ENCODE data around the gene SLAIN2. TPM values are rescaled to one million over a fixed set of nuclear protein-coding genes. Genes with fewer than 3 reads are reported as not detected.

Gene SLAIN2
- polyA plus RNA-seq, 3 donors: 13.9 to 24.1 (median 17.6) TPM

DNA sequence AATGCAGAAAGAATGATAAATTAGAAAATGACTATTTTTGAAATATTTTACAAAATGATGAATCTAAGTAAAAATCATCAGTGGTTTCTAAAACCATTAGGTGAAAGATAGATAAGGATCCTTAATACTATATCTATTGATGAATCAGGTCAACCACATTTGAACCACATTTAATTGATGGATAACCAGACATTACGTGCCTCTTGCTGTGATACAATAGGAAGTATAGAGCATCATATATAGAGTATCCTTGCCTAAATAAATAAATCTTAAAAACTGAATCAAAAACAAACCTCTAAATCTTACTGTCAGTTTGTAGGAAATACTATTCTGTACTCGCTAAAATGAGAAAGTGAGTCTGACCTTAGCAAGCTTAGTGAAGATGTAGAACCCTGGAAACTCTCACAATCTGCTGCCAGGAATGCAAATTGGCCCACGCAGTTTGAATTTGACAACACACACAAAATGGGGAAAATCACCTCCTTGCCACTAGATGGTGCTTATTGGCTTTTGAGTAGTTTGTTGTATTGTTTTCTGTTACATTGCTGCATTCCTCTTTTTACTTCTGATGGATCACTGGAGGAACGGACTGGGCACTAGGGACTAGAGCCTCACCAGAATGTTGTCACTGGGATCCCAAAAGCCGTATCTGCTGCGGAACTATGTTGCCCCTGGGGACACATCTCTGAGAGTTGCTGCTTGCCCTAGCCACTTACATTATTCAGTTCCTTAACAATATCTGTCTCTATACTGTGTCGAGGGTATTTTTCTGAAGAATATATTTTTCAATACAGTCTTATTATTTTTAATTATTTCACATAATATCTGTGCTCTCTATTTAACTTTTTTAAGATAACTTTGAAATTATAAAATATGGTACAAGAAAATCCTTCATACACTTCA lies 25.4 kb upstream of the SLAIN2 start:
- H3K79me2 ChIP-seq (ENCODE audit: insufficient read depth, low read length): no peaks in the 10 kb centered on the region
- Mint-ChIP-seq H3K9me3 (peaks cover 0 to 5% (median 2%) of the 10 kb centered on the region in 7 donors), H3K27ac (no peak overlapping the region), H3K4me1 (no peaks in the 10 kb centered on the region), H3K36me3 (no peaks in the 10 kb centered on the region), H3K4me3 (no peak overlapping the region), H3K27me3 (ENCODE audit: low read depth in 3 of 3) (no peaks in the 10 kb centered on the region)
- no peak overlapping the region for H3K4me3 ChIP-seq (replicated peaks in 1 of 3; ENCODE audit: low read depth in 2 of 3, low read length in 3 of 3)
- no peaks in the 10 kb centered on the region for H3K9me3 ChIP-seq (replicated peaks in 1 of 2; ENCODE audit: control insufficient read depth in 1 of 2, insufficient read depth in 1 of 2, low read length in 2 of 2)
- peak overlapping the region; percentile 30 for H2AFZ ChIP-seq (ENCODE audit: insufficient read depth, low read depth, low read length, poor library complexity, severe bottlenecking)
- no peak overlapping the region for H3K9ac ChIP-seq (ENCODE audit: insufficient read depth, low read length, poor library complexity, severe bottlenecking)
- peak; percentile 30 to 46 (median 34) for DNase-seq
- H3K27ac ChIP-seq (ENCODE audit: low read depth in 1 of 2, low read length in 2 of 2): no peak overlapping the region
- TF ChIP-seq, protein P1, sequence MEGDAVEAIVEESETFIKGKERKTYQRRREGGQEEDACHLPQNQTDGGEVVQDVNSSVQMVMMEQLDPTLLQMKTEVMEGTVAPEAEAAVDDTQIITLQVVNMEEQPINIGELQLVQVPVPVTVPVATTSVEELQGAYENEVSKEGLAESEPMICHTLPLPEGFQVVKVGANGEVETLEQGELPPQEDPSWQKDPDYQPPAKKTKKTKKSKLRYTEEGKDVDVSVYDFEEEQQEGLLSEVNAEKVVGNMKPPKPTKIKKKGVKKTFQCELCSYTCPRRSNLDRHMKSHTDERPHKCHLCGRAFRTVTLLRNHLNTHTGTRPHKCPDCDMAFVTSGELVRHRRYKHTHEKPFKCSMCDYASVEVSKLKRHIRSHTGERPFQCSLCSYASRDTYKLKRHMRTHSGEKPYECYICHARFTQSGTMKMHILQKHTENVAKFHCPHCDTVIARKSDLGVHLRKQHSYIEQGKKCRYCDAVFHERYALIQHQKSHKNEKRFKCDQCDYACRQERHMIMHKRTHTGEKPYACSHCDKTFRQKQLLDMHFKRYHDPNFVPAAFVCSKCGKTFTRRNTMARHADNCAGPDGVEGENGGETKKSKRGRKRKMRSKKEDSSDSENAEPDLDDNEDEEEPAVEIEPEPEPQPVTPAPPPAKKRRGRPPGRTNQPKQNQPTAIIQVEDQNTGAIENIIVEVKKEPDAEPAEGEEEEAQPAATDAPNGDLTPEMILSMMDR (IDR thresholded peaks at IDR 0.05): peak; percentile 79
- H4K20me1 ChIP-seq (ENCODE audit: insufficient read depth, low read length): no peaks in the 10 kb centered on the region
- H3K36me3 ChIP-seq (replicated peaks in 1 of 2; ENCODE audit: control insufficient read depth in 1 of 2, insufficient read depth in 2 of 2, low read length in 2 of 2): no peaks in the 10 kb centered on the region
- H3K4me2 ChIP-seq (replicated peaks; ENCODE audit: extremely low read depth, low read length, poor library complexity, severe bottlenecking): no peak overlapping the region
- no peaks in the 10 kb centered on the region for H3K4me1 ChIP-seq (ENCODE audit: control insufficient read depth in 1 of 2, insufficient read depth in 2 of 2, low read length in 2 of 2)
- no peaks in the 10 kb centered on the region for H3K27me3 ChIP-seq (ENCODE audit: control insufficient read depth in 2 of 2, insufficient read depth in 2 of 2, low read length in 2 of 2)
- WGBS (ENCODE audit: insufficient coverage): 27% methylated on average over 3 of the region's 7 CpGs
- intact Hi-C loops (cut with micrococcal nuclease): no loop called here

DNA sequence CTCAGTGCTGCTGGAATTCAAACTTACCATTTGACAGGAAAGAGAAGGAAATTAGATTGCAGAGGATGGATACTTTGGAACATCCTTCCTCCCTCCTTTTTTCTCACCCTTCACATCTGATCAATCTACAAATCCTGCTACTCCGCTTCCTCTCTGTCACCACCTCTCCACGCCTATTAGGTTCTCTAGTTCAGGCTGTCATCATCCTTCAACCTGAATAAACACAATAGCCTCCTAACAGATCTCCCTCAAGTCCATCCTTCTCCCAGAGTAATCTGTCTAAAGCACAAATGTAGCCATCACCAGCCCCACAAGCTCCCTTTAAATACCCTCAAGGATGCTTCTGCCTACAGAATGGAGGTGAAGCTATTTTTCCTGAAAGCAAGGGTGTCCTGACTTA lies 20.0 kb upstream of the SLAIN2 start:
- Histone ChIP-seq H3K9ac (ENCODE audit: insufficient read depth, low read length, poor library complexity, severe bottlenecking) (no peak overlapping the region), H3K9me3 (replicated peaks in 1 of 2; ENCODE audit: control insufficient read depth in 1 of 2, insufficient read depth in 1 of 2, low read length in 2 of 2) (no peaks in the 10 kb centered on the region), H2AFZ (ENCODE audit: insufficient read depth, low read depth, low read length, poor library complexity, severe bottlenecking) (no peak overlapping the region), H3K4me2 (replicated peaks; ENCODE audit: extremely low read depth, low read length, poor library complexity, severe bottlenecking) (no peak overlapping the region), H4K20me1 (ENCODE audit: insufficient read depth, low read length) (no peaks in the 10 kb centered on the region), H3K27me3 (ENCODE audit: control insufficient read depth in 2 of 2, insufficient read depth in 2 of 2, low read length in 2 of 2) (no peaks in the 10 kb centered on the region), H3K36me3 (replicated peaks in 1 of 2; ENCODE audit: control insufficient read depth in 1 of 2, insufficient read depth in 2 of 2, low read length in 2 of 2) (no peaks in the 10 kb centered on the region), H3K4me3 (replicated peaks in 1 of 3; ENCODE audit: low read depth in 2 of 3, low read length in 3 of 3) (no peak overlapping the region), H3K4me1 (ENCODE audit: control insufficient read depth in 1 of 2, insufficient read depth in 2 of 2, low read length in 2 of 2) (no peaks in the 10 kb centered on the region), H3K79me2 (ENCODE audit: insufficient read depth, low read length) (no peaks in the 10 kb centered on the region), H3K27ac (ENCODE audit: low read depth in 1 of 2, low read length in 2 of 2) (no peak overlapping the region)
- peaks cover 0 to 1% (median 0%) of the 10 kb centered on the region in 7 donors for H3K9me3 Mint-ChIP-seq
- H3K4me1 Mint-ChIP-seq: no peaks in the 10 kb centered on the region
- no peak overlapping the region for H3K27ac Mint-ChIP-seq
- H3K36me3 Mint-ChIP-seq: no peaks in the 10 kb centered on the region
- TF ChIP-seq, protein P1 (IDR thresholded peaks at IDR 0.05): no peak
- intact Hi-C loops (cut with micrococcal nuclease): no loop called here
- 96% methylated on average over 2 of the region's 2 CpGs for WGBS (ENCODE audit: insufficient coverage)
- H3K4me3 Mint-ChIP-seq: no peak overlapping the region
- H3K27me3 Mint-ChIP-seq (ENCODE audit: low read depth in 3 of 3): peaks cover 0 to 2% (median 0%) of the 10 kb centered on the region in 3 donors
- no peak for DNase-seq
